EH (cell line): ENCODE results near the gene ARFRP1.
A peak's percentile ranks its signal among the peaks of the same experiment; 100 is the strongest.
"Not testable (repeated sequence)": the region's sequence is repeated elsewhere in the genome, so short reads cannot be mapped to it uniquely, and the experiment has no call there.

Source experiments
- DNase-seq: peaks from one replicate; pipeline ENCODE4 v3.0.0-alpha.2; 2015; ENCODE audit warnings: low read depth

ARFRP1 gene

GRCh38 chr20:63655249-63655648 lies 52.5 kb downstream of the ARFRP1 start:
- DNase-seq = no peak

- no peak for DNase-seq
Observed at GRCh38 chr20:63653974-63654668, 53.7 kb downstream of the ARFRP1 start.

GRCh38 chr20:63653041-63653973 lies 54.5 kb downstream of the ARFRP1 start, which contains the start of gene STMN3:
STMN3 (minus strand) TSS chr20:63653424; CDS start chr20:63653345, 79 bp downstream.
- DNase-seq = peak; percentile 88

GRCh38 chr20:63652192-63652980 lies 55.4 kb downstream of the ARFRP1 start:
- peak; percentile 12 for DNase-seq

- no peak for DNase-seq
Observed at GRCh38 chr20:63651942-63652191, 55.9 kb downstream of the ARFRP1 start.

- not testable (repeated sequence) for DNase-seq
Observed at GRCh38 chr20:63650486-63650885, 57.3 kb downstream of the ARFRP1 start.

GRCh38 chr20:63648895-63649589 lies 58.7 kb downstream of the ARFRP1 start:
- DNase-seq = no peak
